Skin epidermis (tissue), 12 donors: Measurements from ENCODE around the gene REXO1.

Source experiments
- H3K27ac ChIP-seq, 21 experiments: fragments of 200-600 bp; sonication (generic) in 11 of 21; one replicate each; pipeline ENCODE4 v1.5.0; 2020; ENCODE audit warnings: mild to moderate bottlenecking in 3 of 21, inconsistent platforms in 2 of 21, moderate library complexity in 2 of 21
- H3K4me3 ChIP-seq, 7 experiments: fragments of 200-600 bp; sonication (generic) in 2 of 7; one replicate each; pipeline ENCODE4 v1.5.0; 2020; ENCODE audit warnings: inconsistent platforms in 2 of 7, mild to moderate bottlenecking in 2 of 7, moderate library complexity in 1 of 7

The REXO1 gene

GRCh38 chr19:1876496-1877279 is 28.4 kb upstream of the REXO1 start:
- Histone ChIP-seq H3K4me3 (peak overlapping the region; percentile 58 to 96 (median 86)), H3K27ac (peak overlapping the region in 20 of 21 experiments; percentile 56 to 99 (median 96))

GRCh38 chr19:1875646-1876495 is 27.6 kb upstream of the REXO1 start:
- Histone ChIP-seq H3K27ac (peak overlapping the region; percentile 52 to 99 (median 96)), H3K4me3 (peak overlapping the region; percentile 58 to 96 (median 86))

DNA sequence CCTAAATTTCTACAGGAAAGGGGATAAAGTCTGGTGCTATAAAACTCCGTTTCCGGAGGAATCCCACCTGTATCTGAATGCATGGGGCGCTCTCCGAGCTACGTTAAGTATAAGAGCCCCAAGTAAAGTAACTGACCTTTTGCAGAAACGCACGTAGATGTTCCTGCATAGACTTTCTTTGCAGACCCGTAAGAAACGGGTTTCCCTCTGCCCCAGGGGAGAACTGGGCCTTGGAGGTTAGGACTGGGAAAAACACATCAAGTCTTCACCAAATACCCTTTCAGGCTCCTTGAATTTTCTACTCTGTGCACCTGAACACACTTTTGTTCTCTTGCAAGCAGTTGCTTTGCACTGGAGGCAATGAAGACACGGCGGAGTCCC is 27.0 kb upstream of the REXO1 start:
- H3K4me3 ChIP-seq = peak overlapping the region; percentile 58 to 96 (median 86)
- peak overlapping the region in 20 of 21 experiments; percentile 83 to 99 (median 96) for H3K27ac ChIP-seq

- H3K27ac ChIP-seq = peak overlapping the region in 18 of 21 experiments; percentile 83 to 99 (median 96)
- peak overlapping the region; percentile 58 to 96 (median 86) for H3K4me3 ChIP-seq
Observed at GRCh38 chr19:1874554-1875185, 26.4 kb upstream of the REXO1 start.

GRCh38 chr19:1873524-1874473 is 25.5 kb upstream of the REXO1 start:
- peak overlapping the region in 4 of 7 experiments; percentile 5 to 86 (median 53) for H3K4me3 ChIP-seq

GRCh38 chr19:1872807-1873523 is 24.7 kb upstream of the REXO1 start:
- Histone ChIP-seq H3K27ac (peak overlapping the region in 14 of 21 experiments; percentile 31 to 97 (median 69)), H3K4me3 (peak overlapping the region in 3 of 7 experiments; percentile 5 to 85 (median 21))

More at GRCh38 chr19:1873524-1874473, 25.5 kb upstream of the REXO1 start:
- peak overlapping the region in 16 of 21 experiments; percentile 46 to 99 (median 70) for H3K27ac ChIP-seq

DNA sequence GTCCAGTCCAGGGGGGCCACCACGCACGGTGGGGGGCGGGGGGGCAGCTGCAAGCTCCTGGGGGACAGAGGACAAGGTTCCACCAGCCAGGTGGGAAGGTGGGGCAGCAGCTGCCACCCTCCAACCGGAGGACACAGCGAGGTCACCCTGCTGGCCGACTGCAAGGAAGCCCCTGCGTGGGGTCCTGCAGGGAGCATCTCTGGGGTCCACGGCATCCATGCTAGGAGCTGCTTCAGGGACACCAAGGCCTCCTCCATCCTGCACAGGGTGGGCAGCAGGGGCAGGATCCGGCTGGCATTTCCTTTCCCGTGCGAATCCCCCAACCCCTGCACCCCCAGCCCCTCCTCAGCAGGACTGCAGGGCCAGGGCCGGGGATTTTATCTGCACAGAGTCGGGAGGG is 23.3 kb upstream of the REXO1 start:
- Histone ChIP-seq H3K4me3 (no peak overlapping the region), H3K27ac (no peak overlapping the region)

DNA sequence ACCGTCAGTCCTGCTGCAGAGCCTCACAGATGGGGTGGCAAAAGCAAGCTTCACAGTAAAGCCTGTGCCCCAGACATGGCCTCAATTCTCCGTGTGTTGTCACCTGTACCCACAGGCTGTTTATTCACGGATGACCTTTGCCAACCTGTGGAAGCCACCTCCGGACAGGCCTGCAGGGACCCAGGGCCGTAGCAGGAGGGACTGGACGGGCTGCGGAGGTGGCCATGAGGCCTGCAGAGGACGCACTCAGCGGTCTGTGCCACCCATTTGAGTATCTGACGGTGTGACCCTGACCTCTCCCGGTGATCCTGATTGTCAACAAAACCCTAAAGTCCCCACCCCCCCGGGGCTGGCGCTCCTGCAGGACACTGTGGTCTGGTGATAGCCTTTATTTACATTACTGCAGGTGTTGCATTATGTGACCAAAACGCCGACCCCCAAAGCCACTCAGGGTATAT is 22.9 kb upstream of the REXO1 start:
- no peak overlapping the region for H3K4me3 ChIP-seq
- no peak overlapping the region for H3K27ac ChIP-seq

- Histone ChIP-seq H3K27ac (no peak overlapping the region), H3K4me3 (no peak overlapping the region)
Observed at GRCh38 chr19:1868971-1869370, 20.7 kb upstream of the REXO1 start.

DNA sequence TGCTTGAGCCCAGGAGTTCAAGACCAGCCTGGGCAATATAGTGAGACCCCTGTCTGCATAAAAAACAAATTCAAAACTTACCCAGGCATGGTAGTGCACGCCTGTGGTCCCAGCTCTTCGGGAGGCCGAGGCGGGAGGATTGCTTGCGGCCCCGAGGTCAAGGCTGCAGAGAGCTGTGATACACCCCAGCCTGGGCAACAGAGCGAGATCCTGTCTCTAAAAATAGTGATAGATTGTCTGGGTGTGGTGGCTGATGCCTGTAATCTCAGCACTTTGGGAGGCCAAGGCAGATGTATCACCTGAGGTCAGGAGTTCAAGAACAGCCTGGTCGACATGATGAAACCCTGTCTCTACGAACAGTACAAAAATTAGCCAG is 19.1 kb upstream of the REXO1 start:
- H3K4me3 ChIP-seq = no peak overlapping the region
- no peak overlapping the region for H3K27ac ChIP-seq

GRCh38 chr19:1866693-1867348 is 18.5 kb upstream of the REXO1 start:
- H3K27ac ChIP-seq = no peak overlapping the region

DNA sequence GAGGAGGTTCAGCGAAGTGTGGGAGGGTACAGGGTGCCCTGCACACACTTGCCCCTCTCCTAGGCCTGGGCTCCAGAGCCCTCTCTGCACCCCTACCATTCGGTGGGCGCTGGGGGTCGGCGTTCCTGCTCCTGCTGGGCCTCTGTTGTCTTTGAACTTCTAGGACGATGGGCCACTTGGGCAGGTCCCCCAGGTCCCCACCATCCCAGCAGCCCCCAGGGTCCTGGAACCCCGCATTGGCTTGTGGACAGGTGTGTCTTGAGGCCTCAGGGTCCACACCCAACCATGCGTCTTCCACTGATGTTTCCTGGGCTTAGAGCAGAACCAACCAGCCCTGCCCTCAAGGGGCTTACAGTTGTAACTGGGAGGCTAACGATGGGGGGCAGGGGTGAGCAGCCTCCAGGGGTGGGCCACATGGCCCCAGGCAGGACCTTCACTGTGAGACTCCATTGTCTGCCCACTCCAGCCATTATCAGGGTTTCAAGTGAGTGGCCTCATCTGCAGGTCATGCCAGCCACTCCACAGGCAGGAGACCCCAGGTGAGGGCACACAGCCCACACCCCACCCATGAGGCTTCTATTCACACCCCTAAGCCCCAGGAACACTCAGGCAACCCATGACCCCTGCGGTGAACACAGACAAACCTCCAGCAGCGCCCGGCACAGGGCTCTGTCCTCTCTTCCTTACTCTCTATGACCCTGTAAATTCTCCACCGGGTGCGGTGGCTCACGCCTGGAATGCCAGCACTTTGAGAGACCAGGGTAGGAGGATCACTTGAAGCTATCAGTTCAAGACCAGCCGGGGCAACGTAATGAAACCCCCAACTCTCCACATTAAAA is 17.1 kb upstream of the REXO1 start:
- peak overlapping the region in 20 of 21 experiments; percentile 80 to 99 (median 94) for H3K27ac ChIP-seq
- peak overlapping the region in 4 of 7 experiments; percentile 63 to 80 (median 76) for H3K4me3 ChIP-seq

More at GRCh38 chr19:1866693-1867348, 18.5 kb upstream of the REXO1 start:
- H3K4me3 ChIP-seq = no peak overlapping the region

DNA sequence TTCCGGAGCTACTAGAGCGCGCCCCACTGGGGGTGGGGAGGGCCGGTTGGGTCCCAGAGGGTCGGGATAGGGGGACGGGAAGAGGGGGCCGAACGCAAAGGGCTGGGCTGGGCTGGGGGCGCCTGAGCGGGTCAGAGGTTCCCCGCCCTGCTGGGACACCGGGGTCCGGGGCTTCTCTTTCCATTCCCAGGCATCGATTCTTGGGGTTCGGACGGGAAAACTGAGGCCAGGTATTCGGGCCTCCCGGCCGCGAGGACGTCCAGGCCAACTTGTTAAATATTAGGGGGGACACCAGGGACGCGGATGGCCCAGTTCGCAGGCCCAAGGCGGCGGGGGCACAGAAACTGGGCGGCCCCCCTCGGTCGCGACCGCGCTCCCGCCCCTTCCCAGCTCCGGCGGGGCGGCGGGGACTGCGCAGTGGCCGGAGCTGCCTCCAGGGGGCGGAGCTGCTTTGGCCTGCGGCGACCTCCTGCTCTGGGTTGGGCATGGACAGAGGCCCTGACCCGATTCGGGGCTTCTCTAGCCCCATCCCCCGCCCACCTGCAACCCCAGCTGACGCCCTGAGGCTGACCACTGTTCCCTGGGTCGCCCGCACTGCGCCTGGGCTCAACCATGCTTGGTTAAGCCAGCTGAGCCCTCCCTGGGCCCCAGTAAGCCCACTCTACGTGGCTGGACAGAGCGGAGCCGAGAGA is 16.3 kb upstream of the REXO1 start:
- Histone ChIP-seq H3K27ac (peak overlapping the region; percentile 80 to 99 (median 94)), H3K4me3 (peak overlapping the region; percentile 51 to 88 (median 72))

- Histone ChIP-seq H3K27ac (peak overlapping the region; percentile 80 to 99 (median 94)), H3K4me3 (peak overlapping the region; percentile 59 to 88 (median 79))
Observed at GRCh38 chr19:1863638-1864479, 15.6 kb upstream of the REXO1 start.

DNA sequence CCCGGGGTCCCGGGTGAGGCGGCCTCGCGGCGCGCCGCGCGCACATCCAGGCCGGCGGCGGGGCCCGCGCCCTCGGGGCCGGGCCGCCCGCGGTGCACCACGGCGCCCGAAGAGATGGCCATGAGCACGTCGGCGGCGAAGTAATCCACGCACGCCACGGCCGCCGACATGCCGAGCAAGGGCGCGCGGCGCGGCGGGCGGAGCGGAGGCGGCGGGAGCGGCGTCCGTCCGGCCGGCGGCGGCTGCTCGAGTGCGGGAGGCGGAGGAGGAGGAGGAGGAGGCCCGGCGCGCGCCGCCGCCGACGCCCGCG is 15.0 kb upstream of the REXO1 start, which contains the start of gene KLF16:
Gene KLF16, minus strand, starts transcription at position 252 of the 310 bp plus-strand sequence. Its CDS starts 82 bp downstream, at position 170.
- Histone ChIP-seq H3K27ac (peak within 1 kb of the TSS; percentile 81 to 99 (median 94)), H3K4me3 (peak within 1 kb of the TSS; percentile 59 to 88 (median 80))
